Measurements from ENCODE around the gene KCNQ1. TPM values are rescaled to one million over a fixed set of nuclear protein-coding genes. Genes with fewer than 3 reads are reported as not detected.

KCNQ1 gene
- total and polyA plus RNA-seq, 2 of the 13 experiments (the other 11 are each of a cell fraction or from before 2014, with no cell fraction given), result 0.02 to 0.08 TPM

GRCh38 chr11:2699531-2700414 is 255.0 kb downstream of the KCNQ1 start, which contains the start of gene KCNQ1OT1 (continued):
- TF ChIP-seq ZBTB44 (CRISPR knock-in tag; IDR thresholded peaks at IDR 0.05), result no peak
- TF ChIP-seq ZNF543 (CRISPR knock-in tag; IDR thresholded peaks at IDR 0.05), result 0 out of 2 replicates have a peak, but pooled peaks have one; percentile 19
- TF ChIP-seq ZSCAN12 (CRISPR knock-in tag; IDR thresholded peaks at IDR 0.05), result no peak
- TF ChIP-seq TCF7 (IDR thresholded peaks at IDR 0.05; ENCODE audit: low read depth), result no peak
- TF ChIP-seq PAX8 (CRISPR knock-in tag; IDR thresholded peaks at IDR 0.05; ENCODE audit: borderline replicate concordance), result peak; percentile 73; the same call in 1 of the 2 replicates
- peak; percentile 99 for TF ChIP-seq NFYC (CRISPR knock-in tag; IDR thresholded peaks at IDR 0.05)
- no peak for TF ChIP-seq FOXO4 (CRISPR knock-in tag; conservative IDR thresholded peaks at IDR 0.05)
- TF ChIP-seq JDP2 (CRISPR knock-in tag; IDR thresholded peaks at IDR 0.05; ENCODE audit: borderline replicate concordance), result peak; percentile 69
- peak; percentile 64; the same call in 1 of the 2 replicates for TF ChIP-seq ZBTB7A (CRISPR knock-in tag; IDR thresholded peaks at IDR 0.05)
- no peak for TF ChIP-seq HHEX (CRISPR knock-in tag; IDR thresholded peaks at IDR 0.05)
- TF ChIP-seq LBX2 (CRISPR knock-in tag; IDR thresholded peaks at IDR 0.05; ENCODE audit: borderline replicate concordance), result peak; percentile 94; the same call in 1 of the 2 replicates
- TF ChIP-seq ZNF335 (CRISPR knock-in tag; IDR thresholded peaks at IDR 0.05), result peak; percentile 45
- TF ChIP-seq ZNF75D (CRISPR knock-in tag; IDR thresholded peaks at IDR 0.05; ENCODE audit: borderline replicate concordance), result 0 out of 2 replicates have a peak, but pooled peaks have one; percentile 69
- TF ChIP-seq ZSCAN20 (CRISPR knock-in tag; IDR thresholded peaks at IDR 0.05; ENCODE audit: borderline replicate concordance), result peak; percentile 78; the same call in 1 of the 2 replicates
- no peak; the same call in 1 of the 2 replicates for TF ChIP-seq ZNF33A (CRISPR knock-in tag; IDR thresholded peaks at IDR 0.05; ENCODE audit: borderline replicate concordance)
- peak; percentile 80; the same call in 1 of the 2 replicates for TF ChIP-seq BCL3 (CRISPR knock-in tag; IDR thresholded peaks at IDR 0.05)
- TF ChIP-seq ZNF260 (CRISPR knock-in tag; IDR thresholded peaks at IDR 0.05; ENCODE audit: borderline replicate concordance, low read depth), result no peak
- peak; percentile 92; the same call in 1 of the 2 replicates for TF ChIP-seq ZNF709 (CRISPR knock-in tag; IDR thresholded peaks at IDR 0.05)
- TF ChIP-seq ZNF737 (CRISPR knock-in tag; IDR thresholded peaks at IDR 0.05; ENCODE audit: borderline replicate concordance), result no peak
- peak; percentile 99 for TF ChIP-seq AFF4 (CRISPR knock-in tag; IDR thresholded peaks at IDR 0.05)

Data from HepG2 (cell line).